WTC11 (cell line): Measurements from ENCODE around the gene BBS9. TPM values are rescaled to one million over a fixed set of nuclear protein-coding genes. Genes with fewer than 3 reads are reported as not detected.

Experiments
- ATAC-seq: fragments of 200-7000 bp; cut with Tn5 transposase; 2 replicates; pipeline ENCODE4 v1.10.0; 2021; ENCODE audit warnings: mild to moderate bottlenecking, moderate library complexity
- CTCF ChIA-PET: fragments of 300-600 bp; sonication (Branson Sonifier 250); formaldehyde crosslinking; loops from one replicate; lab custom pipeline; 2021; ENCODE audit warnings: antibody characterized with exemption; lab: Charles Lee
- POLR2A ChIA-PET: fragments of 350-600 bp; sonication (Branson Sonifier 250); formaldehyde crosslinking; loops from one replicate; lab custom pipeline; 2021; ENCODE audit warnings: antibody characterized with exemption; lab: Charles Lee
- DNase-seq: peaks from one replicate; pipeline ENCODE4 v3.0.0; 2021; ENCODE audit warnings: low spot score
- H3K27ac Mint-ChIP-seq: 2 replicates; pipeline ENCODE4 v1.8.0; 2021; ENCODE audit warnings: mixed read lengths
- H3K27me3 Mint-ChIP-seq: 2 replicates; pipeline ENCODE4 v1.8.0; 2021; ENCODE audit warnings: low read depth, mild to moderate bottlenecking, moderate library complexity, mixed read lengths
- H3K36me3 Mint-ChIP-seq: 2 replicates; pipeline ENCODE4 v1.8.0; 2021; ENCODE audit warnings: mixed read lengths
- H3K4me1 Mint-ChIP-seq: 2 replicates; pipeline ENCODE4 v1.8.0; 2022; ENCODE audit warnings: mixed read lengths
- H3K4me3 Mint-ChIP-seq: 2 replicates; pipeline ENCODE4 v1.8.0; 2021; ENCODE audit warnings: mild to moderate bottlenecking, moderate library complexity, mixed read lengths
- H3K9me3 Mint-ChIP-seq: 2 replicates; pipeline ENCODE4 v1.8.0; 2021; ENCODE audit warnings: mixed read lengths
- CBFB ChIP-seq: sonication (generic); formaldehyde crosslinking; IDR thresholded peaks from 2 replicates; pipeline ENCODE4 v1.8.1; 2022; ENCODE audit warnings: mild to moderate bottlenecking, low read depth, missing genetic modification reagents
- EMX1 ChIP-seq: fragments of 250-450 bp; sonication (Bioruptor Pico); IDR thresholded peaks from 2 replicates; pipeline ENCODE4 v1.8.0; 2021; ENCODE audit warnings: mild to moderate bottlenecking
- ESRRA ChIP-seq: sonication (generic); formaldehyde crosslinking; IDR thresholded peaks from 2 replicates; pipeline ENCODE4 v1.8.1; 2022; ENCODE audit warnings: mild to moderate bottlenecking, missing genetic modification reagents, borderline replicate concordance
- ETV6 ChIP-seq: sonication (generic); formaldehyde crosslinking; IDR thresholded peaks from 2 replicates; pipeline ENCODE4 v1.8.1; 2022; ENCODE audit warnings: mild to moderate bottlenecking, missing genetic modification reagents
- FOXK1 ChIP-seq: sonication (generic); formaldehyde crosslinking; IDR thresholded peaks from 2 replicates; pipeline ENCODE4 v1.8.0; 2022; ENCODE audit warnings: mild to moderate bottlenecking, moderate library complexity, missing genetic modification reagents
- GRHL2 ChIP-seq: fragments of 250-450 bp; sonication (Bioruptor Pico); IDR thresholded peaks from 2 replicates; pipeline ENCODE4 v1.8.0; 2022; ENCODE audit warnings: mild to moderate bottlenecking, moderate library complexity; ENCODE audit not compliant: insufficient replicate concordance, severe bottlenecking
- GTF2I ChIP-seq: fragments of 250-450 bp; sonication (Bioruptor Pico); conservative IDR thresholded peaks from 2 replicates; pipeline ENCODE4 v1.4.0; 2021; ENCODE audit warnings: mild to moderate bottlenecking
- JUN ChIP-seq: sonication (generic); formaldehyde crosslinking; IDR thresholded peaks from 2 replicates; pipeline ENCODE4 v1.8.0; 2023; ENCODE audit warnings: mild to moderate bottlenecking, missing genetic modification reagents
- MYBL2 ChIP-seq: sonication (generic); formaldehyde crosslinking; IDR thresholded peaks from 2 replicates; pipeline ENCODE4 v1.8.1; 2023; ENCODE audit warnings: mild to moderate bottlenecking, moderate library complexity, missing genetic modification reagents
- NFYB ChIP-seq: sonication (generic); formaldehyde crosslinking; conservative IDR thresholded peaks from 2 replicates; pipeline ENCODE4 v1.8.0; 2022; ENCODE audit warnings: low read depth, missing genetic modification reagents
- NR2C2 ChIP-seq: sonication (generic); formaldehyde crosslinking; IDR thresholded peaks from 2 replicates; pipeline ENCODE4 v1.8.0; 2022; ENCODE audit warnings: mild to moderate bottlenecking, missing genetic modification reagents
- SMAD4 ChIP-seq: sonication (generic); formaldehyde crosslinking; IDR thresholded peaks from 2 replicates; pipeline ENCODE4 v1.8.0; 2022; ENCODE audit warnings: mild to moderate bottlenecking, missing genetic modification reagents
- ZBTB21 ChIP-seq: sonication (generic); formaldehyde crosslinking; IDR thresholded peaks from 2 replicates; pipeline ENCODE4 v1.8.1; 2023; ENCODE audit warnings: mild to moderate bottlenecking, missing genetic modification reagents, borderline replicate concordance
- ZNF396 ChIP-seq: fragments of 250-450 bp; sonication (Bioruptor Pico); IDR thresholded peaks from 2 replicates; pipeline ENCODE4 v1.8.0; 2021; ENCODE audit warnings: mild to moderate bottlenecking, moderate library complexity, borderline replicate concordance
- total RNA-seq: library from RNA; stranded (reverse); gene quantifications from 3 replicates; pipeline ENCODE4 v1.2.3, GENCODE V29; 2021
- TF ChIP-seq, protein P1 (sequence below): sonication (generic); formaldehyde crosslinking; IDR thresholded peaks from 2 replicates; pipeline ENCODE4 v1.8.0; 2022; ENCODE audit warnings: missing genetic modification reagents
- TF ChIP-seq, protein P2 (sequence below): sonication (generic); formaldehyde crosslinking; conservative IDR thresholded peaks from 2 replicates; pipeline ENCODE4 v1.8.1; 2023; ENCODE audit warnings: mild to moderate bottlenecking, low read depth, missing genetic modification reagents, moderate library complexity
- TF ChIP-seq, protein P3 (sequence below): sonication (generic); formaldehyde crosslinking; IDR thresholded peaks from 2 replicates; pipeline ENCODE4 v1.8.0; 2022; ENCODE audit warnings: mild to moderate bottlenecking, missing genetic modification reagents
- TF ChIP-seq, protein P4 (sequence below): sonication (generic); formaldehyde crosslinking; IDR thresholded peaks from 2 replicates; pipeline ENCODE4 v1.8.1; 2023; ENCODE audit warnings: mild to moderate bottlenecking, missing genetic modification reagents
- TF ChIP-seq, protein P5 (sequence below): sonication (generic); formaldehyde crosslinking; IDR thresholded peaks from 2 replicates; pipeline ENCODE4 v1.8.1; 2022; ENCODE audit warnings: missing genetic modification reagents, borderline replicate concordance

Gene BBS9
- total RNA-seq, 1 experiment from 2014 or later: 56.6 TPM

DNA sequence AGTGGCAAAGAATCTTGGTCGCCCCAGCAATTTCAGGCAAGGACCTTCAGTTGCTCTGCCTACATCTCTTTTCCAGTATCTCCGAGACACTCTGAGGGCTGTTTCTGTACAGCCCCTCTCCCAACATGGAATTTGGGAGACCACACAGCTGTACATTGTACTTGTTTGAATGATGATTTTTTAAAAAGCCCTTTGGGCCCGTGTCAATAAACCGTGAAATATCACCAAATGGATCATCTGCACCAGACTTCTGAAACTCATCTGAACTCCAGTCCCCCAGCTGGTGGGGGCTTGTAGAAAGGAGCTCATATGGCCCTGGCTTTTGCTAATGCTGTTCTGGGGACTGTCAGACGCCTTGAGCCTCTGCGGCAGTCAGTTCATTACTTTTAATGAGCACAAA lies 374.9 kb downstream of the BBS9 start:
- Mint-ChIP-seq H3K27me3 (no peaks in the 10 kb centered on the region), H3K9me3 (no peaks in the 10 kb centered on the region), H3K27ac (no peak overlapping the region), H3K4me3 (no peak overlapping the region), H3K4me1 (peaks cover 21% of the 10 kb centered on the region), H3K36me3 (0 out of 2 replicates have a peak, but pooled peaks cover 2% of the 10 kb centered on the region)
- ChIA-PET CTCF (no interaction called here), POLR2A (interaction anchor here (0.5 kb wide), 1 partner anchor 157 kb away, joined by 4 read pairs; no protein-coding TSS in a partner anchor)
- TF ChIP-seq ZBTB21 (CRISPR knock-in tag): no peak
- no peak for TF ChIP-seq SMAD4 (CRISPR knock-in tag)
- no peak for TF ChIP-seq GRHL2
- TF ChIP-seq CBFB (CRISPR knock-in tag): no peak
- no peak for TF ChIP-seq FOXK1
- TF ChIP-seq, protein P1, sequence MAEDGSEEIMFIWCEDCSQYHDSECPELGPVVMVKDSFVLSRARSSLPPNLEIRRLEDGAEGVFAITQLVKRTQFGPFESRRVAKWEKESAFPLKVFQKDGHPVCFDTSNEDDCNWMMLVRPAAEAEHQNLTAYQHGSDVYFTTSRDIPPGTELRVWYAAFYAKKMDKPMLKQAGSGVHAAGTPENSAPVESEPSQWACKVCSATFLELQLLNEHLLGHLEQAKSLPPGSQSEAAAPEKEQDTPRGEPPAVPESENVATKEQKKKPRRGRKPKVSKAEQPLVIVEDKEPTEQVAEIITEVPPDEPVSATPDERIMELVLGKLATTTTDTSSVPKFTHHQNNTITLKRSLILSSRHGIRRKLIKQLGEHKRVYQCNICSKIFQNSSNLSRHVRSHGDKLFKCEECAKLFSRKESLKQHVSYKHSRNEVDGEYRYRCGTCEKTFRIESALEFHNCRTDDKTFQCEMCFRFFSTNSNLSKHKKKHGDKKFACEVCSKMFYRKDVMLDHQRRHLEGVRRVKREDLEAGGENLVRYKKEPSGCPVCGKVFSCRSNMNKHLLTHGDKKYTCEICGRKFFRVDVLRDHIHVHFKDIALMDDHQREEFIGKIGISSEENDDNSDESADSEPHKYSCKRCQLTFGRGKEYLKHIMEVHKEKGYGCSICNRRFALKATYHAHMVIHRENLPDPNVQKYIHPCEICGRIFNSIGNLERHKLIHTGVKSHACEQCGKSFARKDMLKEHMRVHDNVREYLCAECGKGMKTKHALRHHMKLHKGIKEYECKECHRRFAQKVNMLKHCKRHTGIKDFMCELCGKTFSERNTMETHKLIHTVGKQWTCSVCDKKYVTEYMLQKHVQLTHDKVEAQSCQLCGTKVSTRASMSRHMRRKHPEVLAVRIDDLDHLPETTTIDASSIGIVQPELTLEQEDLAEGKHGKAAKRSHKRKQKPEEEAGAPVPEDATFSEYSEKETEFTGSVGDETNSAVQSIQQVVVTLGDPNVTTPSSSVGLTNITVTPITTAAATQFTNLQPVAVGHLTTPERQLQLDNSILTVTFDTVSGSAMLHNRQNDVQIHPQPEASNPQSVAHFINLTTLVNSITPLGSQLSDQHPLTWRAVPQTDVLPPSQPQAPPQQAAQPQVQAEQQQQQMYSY (CRISPR knock-in tag): no peak
- TF ChIP-seq, protein P2, sequence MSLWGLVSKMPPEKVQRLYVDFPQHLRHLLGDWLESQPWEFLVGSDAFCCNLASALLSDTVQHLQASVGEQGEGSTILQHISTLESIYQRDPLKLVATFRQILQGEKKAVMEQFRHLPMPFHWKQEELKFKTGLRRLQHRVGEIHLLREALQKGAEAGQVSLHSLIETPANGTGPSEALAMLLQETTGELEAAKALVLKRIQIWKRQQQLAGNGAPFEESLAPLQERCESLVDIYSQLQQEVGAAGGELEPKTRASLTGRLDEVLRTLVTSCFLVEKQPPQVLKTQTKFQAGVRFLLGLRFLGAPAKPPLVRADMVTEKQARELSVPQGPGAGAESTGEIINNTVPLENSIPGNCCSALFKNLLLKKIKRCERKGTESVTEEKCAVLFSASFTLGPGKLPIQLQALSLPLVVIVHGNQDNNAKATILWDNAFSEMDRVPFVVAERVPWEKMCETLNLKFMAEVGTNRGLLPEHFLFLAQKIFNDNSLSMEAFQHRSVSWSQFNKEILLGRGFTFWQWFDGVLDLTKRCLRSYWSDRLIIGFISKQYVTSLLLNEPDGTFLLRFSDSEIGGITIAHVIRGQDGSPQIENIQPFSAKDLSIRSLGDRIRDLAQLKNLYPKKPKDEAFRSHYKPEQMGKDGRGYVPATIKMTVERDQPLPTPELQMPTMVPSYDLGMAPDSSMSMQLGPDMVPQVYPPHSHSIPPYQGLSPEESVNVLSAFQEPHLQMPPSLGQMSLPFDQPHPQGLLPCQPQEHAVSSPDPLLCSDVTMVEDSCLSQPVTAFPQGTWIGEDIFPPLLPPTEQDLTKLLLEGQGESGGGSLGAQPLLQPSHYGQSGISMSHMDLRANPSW (CRISPR knock-in tag): no peak
- no peak for TF ChIP-seq MYBL2 (CRISPR knock-in tag)
- TF ChIP-seq NFYB (CRISPR knock-in tag): no peak
- no peak for TF ChIP-seq ESRRA (CRISPR knock-in tag)
- no peak for TF ChIP-seq ETV6 (CRISPR knock-in tag)
- TF ChIP-seq, protein P3, sequence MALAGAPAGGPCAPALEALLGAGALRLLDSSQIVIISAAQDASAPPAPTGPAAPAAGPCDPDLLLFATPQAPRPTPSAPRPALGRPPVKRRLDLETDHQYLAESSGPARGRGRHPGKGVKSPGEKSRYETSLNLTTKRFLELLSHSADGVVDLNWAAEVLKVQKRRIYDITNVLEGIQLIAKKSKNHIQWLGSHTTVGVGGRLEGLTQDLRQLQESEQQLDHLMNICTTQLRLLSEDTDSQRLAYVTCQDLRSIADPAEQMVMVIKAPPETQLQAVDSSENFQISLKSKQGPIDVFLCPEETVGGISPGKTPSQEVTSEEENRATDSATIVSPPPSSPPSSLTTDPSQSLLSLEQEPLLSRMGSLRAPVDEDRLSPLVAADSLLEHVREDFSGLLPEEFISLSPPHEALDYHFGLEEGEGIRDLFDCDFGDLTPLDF (CRISPR knock-in tag): no peak
- TF ChIP-seq EMX1: no peak
- TF ChIP-seq GTF2I: no peak
- no peak for TF ChIP-seq JUN (CRISPR knock-in tag)
- no peak for TF ChIP-seq NR2C2 (CRISPR knock-in tag)
- TF ChIP-seq ZNF396: no peak
- TF ChIP-seq, protein P4, sequence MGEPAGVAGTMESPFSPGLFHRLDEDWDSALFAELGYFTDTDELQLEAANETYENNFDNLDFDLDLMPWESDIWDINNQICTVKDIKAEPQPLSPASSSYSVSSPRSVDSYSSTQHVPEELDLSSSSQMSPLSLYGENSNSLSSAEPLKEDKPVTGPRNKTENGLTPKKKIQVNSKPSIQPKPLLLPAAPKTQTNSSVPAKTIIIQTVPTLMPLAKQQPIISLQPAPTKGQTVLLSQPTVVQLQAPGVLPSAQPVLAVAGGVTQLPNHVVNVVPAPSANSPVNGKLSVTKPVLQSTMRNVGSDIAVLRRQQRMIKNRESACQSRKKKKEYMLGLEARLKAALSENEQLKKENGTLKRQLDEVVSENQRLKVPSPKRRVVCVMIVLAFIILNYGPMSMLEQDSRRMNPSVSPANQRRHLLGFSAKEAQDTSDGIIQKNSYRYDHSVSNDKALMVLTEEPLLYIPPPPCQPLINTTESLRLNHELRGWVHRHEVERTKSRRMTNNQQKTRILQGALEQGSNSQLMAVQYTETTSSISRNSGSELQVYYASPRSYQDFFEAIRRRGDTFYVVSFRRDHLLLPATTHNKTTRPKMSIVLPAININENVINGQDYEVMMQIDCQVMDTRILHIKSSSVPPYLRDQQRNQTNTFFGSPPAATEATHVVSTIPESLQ (CRISPR knock-in tag): no peak
- TF ChIP-seq, protein P5, sequence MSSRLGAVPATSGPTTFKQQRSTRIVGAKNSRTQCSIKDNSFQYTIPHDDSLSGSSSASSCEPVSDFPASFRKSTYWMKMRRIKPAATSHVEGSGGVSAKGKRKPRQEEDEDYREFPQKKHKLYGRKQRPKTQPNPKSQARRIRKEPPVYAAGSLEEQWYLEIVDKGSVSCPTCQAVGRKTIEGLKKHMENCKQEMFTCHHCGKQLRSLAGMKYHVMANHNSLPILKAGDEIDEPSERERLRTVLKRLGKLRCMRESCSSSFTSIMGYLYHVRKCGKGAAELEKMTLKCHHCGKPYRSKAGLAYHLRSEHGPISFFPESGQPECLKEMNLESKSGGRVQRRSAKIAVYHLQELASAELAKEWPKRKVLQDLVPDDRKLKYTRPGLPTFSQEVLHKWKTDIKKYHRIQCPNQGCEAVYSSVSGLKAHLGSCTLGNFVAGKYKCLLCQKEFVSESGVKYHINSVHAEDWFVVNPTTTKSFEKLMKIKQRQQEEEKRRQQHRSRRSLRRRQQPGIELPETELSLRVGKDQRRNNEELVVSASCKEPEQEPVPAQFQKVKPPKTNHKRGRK (CRISPR knock-in tag): no peak
- no peak for ATAC-seq
- no peak for DNase-seq
